HS-27A (cell line): ENCODE measurements around the gene DDC.
"Not testable (repeated sequence)": the region's sequence is repeated elsewhere in the genome, so short reads cannot be mapped to it uniquely, and the experiment has no call there.

Experiments used
- DNase-seq: peaks from one replicate; pipeline ENCODE4 v3.0.0-alpha.2; 2012; ENCODE audit warnings: low read depth, missing footprints

Gene DDC

GRCh38 chr7:50519350-50519749 is 45.9 kb downstream of the DDC start:
- not testable (repeated sequence) for DNase-seq

GRCh38 chr7:50513166-50513871 is 51.9 kb downstream of the DDC start:
- DNase-seq = no peak

GRCh38 chr7:50512384-50512783 is 52.8 kb downstream of the DDC start:
- no peak for DNase-seq

- DNase-seq = no peak
These were observed 55.7 kb downstream of the DDC start for GRCh38 chr7:50509459-50509858.

- no peak for DNase-seq
These were observed 56.7 kb downstream of the DDC start for GRCh38 chr7:50508471-50508943.

DNA sequence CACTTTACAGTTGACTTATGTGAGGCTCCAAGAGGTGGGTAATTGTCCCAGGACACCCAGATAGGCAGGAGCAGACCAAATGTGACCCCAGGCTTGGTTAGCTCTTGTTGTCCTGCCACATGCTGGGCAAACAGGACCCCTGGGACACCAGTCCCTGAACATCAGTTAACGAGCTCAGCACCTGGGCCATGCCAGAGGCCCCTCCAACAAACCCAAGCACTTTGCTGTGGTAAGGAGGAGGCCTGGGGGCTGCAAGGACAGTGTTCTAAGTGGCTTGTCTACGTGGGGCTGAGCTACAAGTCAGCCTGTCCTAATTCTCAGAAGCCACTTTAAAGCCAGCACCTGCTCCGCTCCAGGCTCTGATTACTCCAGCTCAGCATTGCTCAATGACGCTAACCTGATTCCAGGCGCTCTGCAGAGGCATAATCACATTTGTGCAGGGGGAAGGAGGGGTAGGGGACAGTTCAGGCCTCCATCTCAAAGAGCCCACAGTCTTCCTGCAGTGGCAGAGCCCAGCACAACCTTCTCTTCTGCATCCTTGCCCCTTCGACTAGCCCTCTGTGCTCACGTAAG is 57.2 kb downstream of the DDC start:
- DNase-seq = no peak

DNA sequence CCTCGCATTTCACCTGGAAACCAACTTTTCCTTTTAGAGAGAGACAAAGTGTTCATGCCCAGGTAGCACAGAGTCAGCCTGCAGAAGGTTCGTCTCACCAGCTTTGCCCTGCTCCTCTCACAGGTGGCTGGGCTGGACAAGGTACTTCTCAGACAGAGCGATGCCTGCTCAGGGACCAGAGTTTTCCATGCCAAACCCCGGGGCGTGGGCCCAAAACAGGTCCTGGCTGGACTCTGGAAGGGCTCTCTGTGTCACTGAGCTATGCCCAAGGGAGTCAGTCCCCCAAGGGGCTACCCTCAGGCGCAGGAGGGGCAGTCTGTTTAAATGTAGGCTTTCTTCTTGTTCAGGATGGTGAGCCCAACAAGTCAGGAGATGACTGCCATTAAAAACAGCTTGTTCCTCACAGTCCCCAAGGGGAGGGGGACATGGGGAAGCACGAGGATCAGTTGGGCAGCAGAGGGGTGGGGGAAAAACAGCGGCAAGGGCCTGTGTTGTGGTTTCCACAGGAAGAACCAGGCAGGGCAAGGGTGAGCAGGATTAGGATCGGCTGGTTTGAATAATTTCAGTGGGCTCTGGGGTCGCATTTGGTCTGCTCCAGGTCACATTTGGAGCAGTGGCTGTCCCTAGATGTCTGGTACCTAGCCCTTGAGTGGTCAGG is 59.5 kb downstream of the DDC start:
- DNase-seq = no peak

- DNase-seq = no peak
These were observed 60.3 kb downstream of the DDC start for GRCh38 chr7:50504646-50505546.

- no peak for DNase-seq
These were observed 62.3 kb downstream of the DDC start for GRCh38 chr7:50502947-50503346.

GRCh38 chr7:50502001-50502684 is 63.1 kb downstream of the DDC start:
- DNase-seq = no peak

DNA sequence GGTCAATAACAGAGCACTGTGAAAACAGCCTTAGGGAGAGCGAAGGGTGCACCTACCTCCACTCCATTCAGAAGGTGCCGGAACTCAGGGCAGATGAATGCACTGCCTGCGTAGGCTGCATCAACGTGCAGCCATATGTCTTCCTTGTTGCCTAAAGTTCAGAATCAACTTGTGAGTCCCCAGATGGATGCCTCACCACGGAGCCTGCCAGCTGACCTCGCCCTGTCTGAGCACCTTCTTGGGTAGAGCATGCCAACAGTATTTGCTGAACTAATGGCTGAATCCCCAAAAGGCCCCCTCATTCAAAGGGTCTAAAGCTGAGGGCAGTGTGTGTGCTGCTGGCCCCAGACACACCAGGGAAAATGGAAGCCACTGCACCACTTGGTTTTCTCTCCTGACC is 66.1 kb downstream of the DDC start:
- DNase-seq = no peak

- DNase-seq = no peak
These were observed 67.2 kb downstream of the DDC start for GRCh38 chr7:50497968-50498367.

- no peak for DNase-seq
These were observed 68.0 kb downstream of the DDC start for GRCh38 chr7:50497068-50497642.

GRCh38 chr7:50496569-50496968 is 68.6 kb downstream of the DDC start:
- no peak for DNase-seq

DNA sequence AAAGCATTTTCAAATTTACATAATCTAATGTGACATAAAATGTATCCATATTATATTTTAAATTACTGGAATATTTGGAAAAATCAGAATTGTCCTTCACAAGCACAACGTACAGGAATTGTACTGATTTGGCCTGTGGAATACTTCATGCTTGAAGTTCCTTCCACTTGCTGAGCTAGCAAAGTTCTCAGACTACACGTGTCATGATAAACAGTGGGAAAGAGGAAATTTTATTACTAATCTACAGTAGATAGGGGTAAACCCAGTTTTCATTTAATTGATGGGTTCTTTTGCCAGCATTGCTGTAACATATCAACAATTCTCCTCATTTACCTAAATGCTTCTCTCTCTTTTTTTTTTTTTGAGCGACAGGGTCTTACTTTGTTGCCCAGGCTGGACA is 69.5 kb downstream of the DDC start:
- DNase-seq = no peak

DNA sequence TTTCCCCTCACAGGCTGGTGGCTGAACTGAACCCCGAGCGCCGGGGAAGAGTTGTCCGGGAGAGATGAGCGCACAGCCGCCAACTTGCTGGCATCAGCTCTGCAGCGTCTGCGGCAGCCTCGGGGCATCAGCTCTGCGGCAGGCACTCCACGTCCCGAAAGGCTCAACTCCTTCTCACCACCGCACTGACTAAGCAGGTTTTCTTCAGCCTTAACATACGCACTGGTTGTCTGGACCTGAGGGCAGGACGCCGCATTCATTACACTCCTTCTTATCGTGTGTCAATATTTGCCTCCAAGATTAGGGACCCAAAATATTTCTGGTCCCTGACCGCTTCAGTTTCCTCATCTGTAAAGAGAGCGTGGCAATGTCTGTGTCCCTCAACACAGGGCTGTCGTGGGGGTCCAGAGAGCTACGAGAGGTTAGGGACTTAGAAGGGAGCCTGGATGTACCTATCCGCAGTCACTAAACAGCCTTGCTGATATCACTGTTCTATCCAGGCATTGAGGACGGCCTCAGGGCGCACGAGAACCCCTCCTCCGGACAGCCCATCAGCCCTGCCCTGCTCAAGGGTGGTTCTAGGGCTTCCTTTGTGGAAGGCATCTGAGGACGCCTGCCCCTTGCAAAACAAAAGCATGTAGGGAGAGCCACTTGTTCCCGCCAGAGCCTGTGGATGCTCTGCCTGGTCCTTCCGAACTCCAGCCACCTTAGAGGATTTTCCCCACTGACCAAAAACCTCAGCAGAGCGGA is 72.3 kb downstream of the DDC start:
- DNase-seq = no peak

DNA sequence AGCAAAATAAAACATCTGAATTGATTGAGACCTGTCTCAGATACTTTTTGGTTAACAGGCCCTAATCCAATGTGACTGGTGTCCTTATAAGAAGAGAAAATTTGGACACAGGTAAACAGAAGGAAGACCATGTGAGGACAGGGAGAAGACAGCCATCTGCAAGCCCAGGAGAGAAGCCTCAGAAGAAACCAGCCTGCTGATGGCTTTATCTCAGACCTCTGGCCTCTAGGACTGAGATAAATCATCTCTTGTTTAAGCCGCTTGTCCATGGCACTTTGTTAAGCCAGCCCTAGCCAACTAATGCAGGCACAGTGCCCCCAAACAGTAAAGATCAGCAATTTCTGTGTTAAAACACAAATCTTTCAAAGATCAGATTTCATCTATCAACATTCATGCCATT is 73.3 kb downstream of the DDC start:
- no peak for DNase-seq

GRCh38 chr7:50491209-50491608 is 74.0 kb downstream of the DDC start:
- DNase-seq = no peak

GRCh38 chr7:50488379-50488778 is 76.8 kb downstream of the DDC start:
- DNase-seq = no peak

GRCh38 chr7:50486512-50486911 is 78.7 kb downstream of the DDC start:
- no peak for DNase-seq

DNA sequence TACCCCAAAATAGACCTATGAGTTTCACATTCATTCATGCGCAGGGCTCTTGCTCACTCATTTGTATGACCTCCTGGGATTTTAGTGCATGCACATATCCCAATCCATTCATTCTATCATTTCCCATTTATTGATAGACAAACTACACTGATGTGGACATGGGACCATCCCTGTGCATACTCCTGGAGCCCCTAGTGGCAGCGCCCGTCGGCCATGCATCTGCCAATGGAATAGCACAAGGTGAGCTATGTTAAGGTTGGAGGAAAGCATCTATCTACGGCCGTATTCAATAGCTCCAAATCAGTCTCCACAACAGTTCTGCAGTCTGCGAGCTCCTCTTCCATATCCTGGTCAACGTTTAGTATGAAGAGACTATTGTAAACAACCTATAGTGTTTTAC is 83.3 kb downstream of the DDC start:
- no peak for DNase-seq
